CD14-positive monocyte (primary cell): ENCODE results near the gene RCBTB1. TPM values are rescaled to one million over a fixed set of nuclear protein-coding genes. Genes with fewer than 3 reads are reported as not detected.

ENCODE experiments used
- DNase-seq, 3 donors: peaks; one replicate each; pipeline ENCODE4 v3.0.0-alpha.2; 2011 to 2022
- H2AFZ ChIP-seq: 2 replicates; pipeline ENCODE4 v1.6.0; 2012; ENCODE audit warnings: mild to moderate bottlenecking, low read depth, low read length, inconsistent platforms; ENCODE audit not compliant: insufficient read depth, poor library complexity, severe bottlenecking
- H3K27ac ChIP-seq, 2 donors: 1 replicate in 1 of 2; 2 replicates in 1 of 2; pipeline ENCODE4 v1.5.1; 2012 to 2013; ENCODE audit warnings: low read length in 2 of 2, control low read depth in 1 of 2, inconsistent platforms in 1 of 2, low read depth in 1 of 2, mild to moderate bottlenecking in 1 of 2
- H3K27me3 ChIP-seq, 2 donors: one replicate each; pipeline versions ENCODE4 v1.6.0 to v1.6.1; 2011 to 2013; ENCODE audit warnings: low read length in 2 of 2; ENCODE audit not compliant: control insufficient read depth in 2 of 2, insufficient read depth in 2 of 2
- H3K36me3 ChIP-seq, 2 donors: replicated peaks in 1 of 2; 1 replicate in 1 of 2; 2 replicates in 1 of 2; pipeline versions ENCODE4 v1.5.1 to v1.6.1; 2012 to 2013; ENCODE audit warnings: low read length in 2 of 2, control low read depth in 1 of 2, inconsistent platforms in 1 of 2, mild to moderate bottlenecking in 1 of 2; ENCODE audit not compliant: insufficient read depth in 2 of 2, control insufficient read depth in 1 of 2
- H3K4me1 ChIP-seq, 2 donors: 1 replicate in 1 of 2; 2 replicates in 1 of 2; pipeline versions ENCODE4 v1.5.1 to v1.6.1; 2012 to 2013; ENCODE audit warnings: low read length in 2 of 2, control low read depth in 1 of 2, inconsistent platforms in 1 of 2, mild to moderate bottlenecking in 1 of 2, moderate library complexity in 1 of 2; ENCODE audit not compliant: insufficient read depth in 2 of 2, control insufficient read depth in 1 of 2
- H3K4me2 ChIP-seq: replicated peaks from 2 replicates; pipeline ENCODE3; 2012; ENCODE audit warnings: low read length, moderate library complexity, mild to moderate bottlenecking; ENCODE audit not compliant: poor library complexity, severe bottlenecking; ENCODE audit errors: extremely low read depth
- H3K4me3 ChIP-seq, 3 experiments: fragments of 200-600 bp in 1 of 3; sonication (generic) in 1 of 3; replicated peaks in 1 of 3; 1 replicate in 2 of 3; 2 replicates in 1 of 3; pipeline ENCODE4 v1.5.1; 2011 to 2013; ENCODE audit warnings: low read length in 3 of 3, mild to moderate bottlenecking in 3 of 3, control low read depth in 2 of 3, low read depth in 2 of 3, inconsistent platforms in 1 of 3, moderate library complexity in 1 of 3
- H3K79me2 ChIP-seq: 2 replicates; pipeline ENCODE4 v1.6.0; 2012; ENCODE audit warnings: mild to moderate bottlenecking, control low read depth, inconsistent platforms, low read length, moderate library complexity; ENCODE audit not compliant: insufficient read depth
- H3K9ac ChIP-seq: 2 replicates; pipeline ENCODE4 v1.6.0; 2017; ENCODE audit warnings: low read length, mild to moderate bottlenecking; ENCODE audit not compliant: insufficient read depth, poor library complexity, severe bottlenecking
- H3K9me3 ChIP-seq, 2 donors: replicated peaks in 1 of 2; 1 replicate in 1 of 2; 2 replicates in 1 of 2; pipeline versions ENCODE4 v1.5.1 to v1.6.1; 2012 to 2013; ENCODE audit warnings: low read length in 2 of 2, control low read depth in 1 of 2; ENCODE audit not compliant: control insufficient read depth in 1 of 2, insufficient read depth in 1 of 2
- H4K20me1 ChIP-seq: 2 replicates; pipeline ENCODE4 v1.6.0; 2012; ENCODE audit warnings: mild to moderate bottlenecking, low read length, control low read depth, moderate library complexity; ENCODE audit not compliant: insufficient read depth
- H3K27ac Mint-ChIP-seq, 7 donors: one replicate each; pipeline ENCODE4 v1.8.0; 2020; ENCODE audit warnings: mild to moderate bottlenecking in 7 of 7, mixed read lengths in 7 of 7, moderate library complexity in 6 of 7, inconsistent platforms in 2 of 7
- H3K27me3 Mint-ChIP-seq, 3 donors: one replicate each; pipeline ENCODE4 v1.8.0; 2021 to 2022; ENCODE audit warnings: low read depth in 3 of 3, mild to moderate bottlenecking in 3 of 3, mixed read lengths in 3 of 3, moderate library complexity in 3 of 3, inconsistent platforms in 1 of 3
- H3K36me3 Mint-ChIP-seq, 2 donors: one replicate each; pipeline ENCODE4 v1.8.0; 2020; ENCODE audit warnings: mixed read lengths in 2 of 2, inconsistent platforms in 1 of 2, mild to moderate bottlenecking in 1 of 2
- H3K4me1 Mint-ChIP-seq: one replicate; pipeline ENCODE4 v1.8.0; 2020; ENCODE audit warnings: mild to moderate bottlenecking, mixed read lengths
- H3K4me3 Mint-ChIP-seq, 2 donors: one replicate each; pipeline ENCODE4 v1.8.0; 2020; ENCODE audit warnings: mild to moderate bottlenecking in 2 of 2, mixed read lengths in 2 of 2, moderate library complexity in 1 of 2
- H3K9me3 Mint-ChIP-seq, 7 donors: one replicate each; pipeline ENCODE4 v1.8.0; 2020 to 2022; ENCODE audit warnings: mixed read lengths in 7 of 7, mild to moderate bottlenecking in 6 of 7, moderate library complexity in 6 of 7, inconsistent platforms in 2 of 7
- WGBS: methylation state at CpG from one replicate; pipeline ENCODE4 v1.1.5; 2013; ENCODE audit warnings: missing lambda C conversion rate; ENCODE audit not compliant: insufficient coverage; 5-methylcytosine and 5-hydroxymethylcytosine counted together
- intact Hi-C, 2 donors: fragments of 100-400 bp; cut with micrococcal nuclease; formaldehyde crosslinking; loops; one replicate each; pipeline versions ENCODE4 v1.15.0 to v1.15.1; 2023
- polyA plus RNA-seq, 3 donors: library from polyadenylated mRNA; depleted of rRNA in 1 of 3; unstranded in 2 of 3; stranded (reverse) in 1 of 3; fragments of 300-500 nt in 2 of 3; fragments of >200 nt in 1 of 3; fragmentation: Illumina TruSeq in 2 of 3; gene quantifications; 1 replicate in 2 of 3; 2 replicates in 1 of 3; pipeline ENCODE4 v1.2.3, GENCODE V29; 2012 to 2021
- TF ChIP-seq, protein P1 (sequence below): fragments of 200-600 bp; IDR thresholded peaks from one replicate; pipeline ENCODE4 v1.8.0; 2022; ENCODE audit warnings: antibody characterized with exemption, mild to moderate bottlenecking

Gene RCBTB1
- polyA plus RNA-seq, 3 donors: 9.8 to 19.4 (median 13.2) TPM

DNA sequence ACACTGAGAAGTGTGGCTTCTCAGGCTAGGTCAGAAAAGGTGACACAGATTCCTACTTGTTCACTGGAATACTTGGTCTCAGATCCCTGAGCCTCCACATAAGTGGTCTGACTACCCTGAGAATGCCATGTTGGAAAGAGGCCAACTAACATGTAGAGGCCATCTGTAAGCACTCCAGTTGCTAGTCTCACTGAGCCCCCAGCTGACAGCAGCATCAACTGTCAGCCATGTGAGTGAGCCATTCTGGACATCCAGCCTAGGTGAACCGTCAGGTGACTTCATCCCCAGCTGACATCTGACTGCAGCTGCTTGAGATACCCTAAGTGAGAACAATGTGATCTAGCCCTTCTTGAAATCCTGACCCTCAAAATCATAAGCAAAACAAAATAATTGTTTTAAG is 24.8 kb upstream of the RCBTB1 start:
- no peak for DNase-seq
- Histone ChIP-seq H2AFZ (no peak overlapping the region), H3K79me2 (no peaks in the 10 kb centered on the region), H3K9me3 (peaks cover 0 to 4% of the 10 kb centered on the region in 2 donors), H3K27ac (no peak overlapping the region), H3K4me3 (no peak overlapping the region), H3K27me3 (no peaks in the 10 kb centered on the region), H4K20me1 (no peaks in the 10 kb centered on the region), H3K9ac (no peak overlapping the region), H3K4me2 (no peak overlapping the region), H3K4me1 (peaks cover 6 to 15% of the 10 kb centered on the region in 2 donors), H3K36me3 (no peaks in the 10 kb centered on the region)
- intact Hi-C loops: no loop called here
- no peak overlapping the region for H3K4me3 Mint-ChIP-seq
- H3K36me3 Mint-ChIP-seq: no peaks in the 10 kb centered on the region
- TF ChIP-seq, protein P1, sequence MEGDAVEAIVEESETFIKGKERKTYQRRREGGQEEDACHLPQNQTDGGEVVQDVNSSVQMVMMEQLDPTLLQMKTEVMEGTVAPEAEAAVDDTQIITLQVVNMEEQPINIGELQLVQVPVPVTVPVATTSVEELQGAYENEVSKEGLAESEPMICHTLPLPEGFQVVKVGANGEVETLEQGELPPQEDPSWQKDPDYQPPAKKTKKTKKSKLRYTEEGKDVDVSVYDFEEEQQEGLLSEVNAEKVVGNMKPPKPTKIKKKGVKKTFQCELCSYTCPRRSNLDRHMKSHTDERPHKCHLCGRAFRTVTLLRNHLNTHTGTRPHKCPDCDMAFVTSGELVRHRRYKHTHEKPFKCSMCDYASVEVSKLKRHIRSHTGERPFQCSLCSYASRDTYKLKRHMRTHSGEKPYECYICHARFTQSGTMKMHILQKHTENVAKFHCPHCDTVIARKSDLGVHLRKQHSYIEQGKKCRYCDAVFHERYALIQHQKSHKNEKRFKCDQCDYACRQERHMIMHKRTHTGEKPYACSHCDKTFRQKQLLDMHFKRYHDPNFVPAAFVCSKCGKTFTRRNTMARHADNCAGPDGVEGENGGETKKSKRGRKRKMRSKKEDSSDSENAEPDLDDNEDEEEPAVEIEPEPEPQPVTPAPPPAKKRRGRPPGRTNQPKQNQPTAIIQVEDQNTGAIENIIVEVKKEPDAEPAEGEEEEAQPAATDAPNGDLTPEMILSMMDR: no peak
- H3K27me3 Mint-ChIP-seq: peaks cover 0 to 2% (median 0%) of the 10 kb centered on the region in 3 donors
- no peak overlapping the region for H3K27ac Mint-ChIP-seq
- H3K4me1 Mint-ChIP-seq: peaks cover 16% of the 10 kb centered on the region
- 100% methylated on average over 1 of the region's 1 CpG for WGBS
- peaks cover 0 to 11% (median 3%) of the 10 kb centered on the region in 7 donors for H3K9me3 Mint-ChIP-seq

DNA sequence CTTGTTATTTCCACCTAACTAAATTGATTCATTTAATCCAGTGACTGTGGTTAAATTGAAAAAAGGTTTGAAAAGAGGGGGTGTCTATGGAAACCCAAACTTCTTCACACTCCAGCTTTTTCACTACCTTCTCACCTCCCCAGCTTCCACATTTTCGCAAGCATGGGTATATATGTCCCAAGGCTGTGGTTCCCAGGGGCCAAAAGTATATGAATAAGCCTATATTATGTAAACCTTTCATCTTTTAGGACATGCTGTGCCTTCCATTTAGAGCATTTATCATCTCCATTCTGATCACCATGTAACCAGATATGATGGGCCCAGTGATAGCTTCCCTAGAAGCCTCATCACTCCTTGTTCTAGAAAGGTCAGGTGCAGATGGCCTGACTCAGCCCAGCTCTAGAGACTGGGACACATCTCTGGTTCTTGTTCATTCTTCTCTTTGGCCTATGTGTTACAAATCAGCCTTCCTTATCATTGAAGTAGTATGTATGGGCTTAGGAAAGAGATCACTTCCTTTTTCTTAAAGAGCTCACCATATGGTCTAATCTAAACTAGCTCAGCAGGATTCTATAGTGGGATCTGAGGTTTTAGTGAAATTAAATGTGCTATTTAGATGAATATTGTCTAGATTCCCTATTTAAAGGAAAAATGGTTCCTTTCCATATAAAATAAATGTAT is 23.4 kb upstream of the RCBTB1 start:
- H3K36me3 Mint-ChIP-seq: no peaks in the 10 kb centered on the region
- Histone ChIP-seq H3K79me2 (no peaks in the 10 kb centered on the region), H3K27ac (no peak overlapping the region), H3K4me3 (no peak overlapping the region), H3K36me3 (no peaks in the 10 kb centered on the region), H3K9me3 (peaks cover 0 to 4% of the 10 kb centered on the region in 2 donors), H3K4me1 (peaks cover 6 to 15% of the 10 kb centered on the region in 2 donors), H3K9ac (no peak overlapping the region), H3K27me3 (no peaks in the 10 kb centered on the region), H3K4me2 (no peak overlapping the region), H2AFZ (peak overlapping the region; percentile 0), H4K20me1 (no peaks in the 10 kb centered on the region)
- peaks cover 0 to 2% (median 0%) of the 10 kb centered on the region in 3 donors for H3K27me3 Mint-ChIP-seq
- peaks cover 16% of the 10 kb centered on the region for H3K4me1 Mint-ChIP-seq
- intact Hi-C loops: loop anchor here in 1 of 2 donors (5.0 kb wide), 1 partner anchor 306 kb away; no protein-coding TSS in a partner anchor
- H3K27ac Mint-ChIP-seq: no peak overlapping the region
- peak in 2 of 3 donors; percentile 30 to 41 for DNase-seq
- TF ChIP-seq, protein P1: no peak
- H3K4me3 Mint-ChIP-seq: no peak overlapping the region
- peaks cover 0 to 11% (median 3%) of the 10 kb centered on the region in 7 donors for H3K9me3 Mint-ChIP-seq
- no CpG with 5 or more reads among the region's 1 CpG for WGBS
